Measurements from ENCODE around the gene DIAPH2.

Gene DIAPH2

GRCh38 chrX:97211070-97211469 is 526.4 kb downstream of the DIAPH2 start:
- no peak for DNase-seq

DNA sequence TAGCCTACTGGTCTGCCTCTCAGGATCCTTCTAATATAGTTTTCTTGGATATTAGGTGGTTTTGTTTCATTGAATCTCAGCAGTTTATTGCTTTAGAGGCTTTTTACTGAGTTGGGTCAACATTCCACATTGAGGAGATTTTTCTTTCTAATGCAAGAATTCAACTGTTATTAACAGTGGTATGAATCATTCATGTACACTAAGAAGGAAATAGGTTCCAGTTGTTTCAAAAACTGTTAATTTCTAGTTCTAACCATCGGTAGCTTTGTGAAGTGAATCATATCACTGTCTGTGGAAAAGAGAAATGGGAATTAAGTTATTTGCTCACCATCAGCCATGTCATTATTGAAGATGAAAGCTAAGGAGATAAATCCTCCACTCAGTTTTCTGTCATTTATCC is 530.5 kb downstream of the DIAPH2 start:
- no peak for DNase-seq

DNA sequence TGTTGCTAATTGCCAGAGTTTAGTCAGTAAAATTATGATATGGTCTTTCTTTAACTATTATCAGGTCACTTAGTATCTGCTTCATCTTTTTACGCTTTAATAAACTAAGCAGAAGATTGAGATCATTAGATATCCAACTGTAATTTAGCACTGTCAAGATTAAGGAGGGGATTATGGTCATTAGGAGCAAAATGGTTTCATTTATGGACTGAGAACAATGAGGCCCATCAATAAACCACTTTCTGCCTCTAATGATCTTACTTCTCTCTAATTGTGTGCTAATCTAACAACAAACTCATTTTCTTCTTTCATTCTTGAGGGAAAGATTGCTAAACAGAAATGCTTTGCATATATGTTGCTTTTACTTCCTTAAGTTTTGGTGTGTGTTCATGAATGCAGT is 539.5 kb downstream of the DIAPH2 start:
- no peak for DNase-seq

DNA sequence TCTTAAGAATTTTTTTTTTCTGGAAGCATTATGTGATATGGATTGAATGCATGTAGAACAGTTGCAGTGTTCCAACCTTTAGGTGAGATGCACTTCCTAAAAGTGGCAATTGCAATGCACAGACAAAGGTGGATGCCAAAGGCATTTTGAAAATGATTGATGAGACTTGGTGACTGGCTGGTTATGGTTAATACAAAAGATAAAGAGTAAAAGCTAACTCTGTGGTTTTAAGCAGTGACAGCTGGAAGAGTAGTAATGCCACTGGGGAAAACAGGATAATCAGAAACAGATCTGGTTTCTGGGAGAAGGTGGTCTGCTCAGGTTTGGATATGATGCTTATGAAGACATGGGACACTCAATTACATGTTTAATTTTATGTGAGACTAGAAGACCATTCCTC is 544.7 kb downstream of the DIAPH2 start:
- DNase-seq: no peak

DNA sequence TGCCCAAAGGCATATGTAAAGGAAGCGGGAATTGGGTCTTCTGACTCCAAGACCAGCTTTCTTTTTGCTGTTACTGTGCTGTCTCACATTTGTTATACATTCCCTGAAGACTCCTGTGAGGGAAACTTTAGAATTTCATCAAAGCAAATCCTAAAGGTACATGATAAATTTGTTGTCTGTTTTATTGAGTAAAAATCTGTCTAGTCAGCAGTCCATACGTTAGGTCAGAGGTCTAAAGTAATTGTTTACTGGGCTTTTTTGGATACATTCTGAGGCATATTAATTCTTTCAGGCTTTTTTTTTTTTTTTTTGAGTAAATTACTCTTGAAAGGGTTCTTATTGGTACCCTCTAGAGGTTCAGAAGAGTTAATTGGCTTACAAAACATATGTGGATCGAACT is 546.3 kb downstream of the DIAPH2 start:
- no peak for DNase-seq

DNA sequence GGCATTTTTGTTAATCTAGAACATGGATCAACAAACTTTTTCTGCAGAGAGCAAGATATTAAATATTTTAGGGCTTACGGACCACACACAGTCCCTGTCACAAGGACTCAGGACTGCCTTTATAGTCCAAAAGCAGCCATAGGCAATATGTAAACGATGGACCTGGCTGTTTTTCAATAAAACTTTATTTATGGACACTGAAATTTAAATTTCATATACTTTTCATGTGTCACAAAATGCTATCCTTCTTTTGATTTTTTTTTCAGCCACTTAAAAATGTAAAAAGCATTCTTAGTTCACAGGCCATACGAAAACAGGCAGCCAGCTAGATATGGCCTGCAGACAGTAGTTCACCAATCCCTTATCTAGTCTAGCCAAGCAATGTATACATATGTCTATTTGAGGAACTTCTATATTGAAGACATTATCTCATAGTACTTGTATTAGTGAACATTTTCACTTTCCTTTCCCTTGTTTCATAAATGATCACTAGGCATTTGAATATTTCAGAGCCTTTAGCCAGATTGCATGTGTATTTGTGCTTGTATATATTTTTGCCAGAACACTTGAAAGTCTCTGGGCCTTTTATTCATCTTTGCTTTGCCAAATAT is 549.9 kb downstream of the DIAPH2 start:
- DNase-seq: no peak

DNA sequence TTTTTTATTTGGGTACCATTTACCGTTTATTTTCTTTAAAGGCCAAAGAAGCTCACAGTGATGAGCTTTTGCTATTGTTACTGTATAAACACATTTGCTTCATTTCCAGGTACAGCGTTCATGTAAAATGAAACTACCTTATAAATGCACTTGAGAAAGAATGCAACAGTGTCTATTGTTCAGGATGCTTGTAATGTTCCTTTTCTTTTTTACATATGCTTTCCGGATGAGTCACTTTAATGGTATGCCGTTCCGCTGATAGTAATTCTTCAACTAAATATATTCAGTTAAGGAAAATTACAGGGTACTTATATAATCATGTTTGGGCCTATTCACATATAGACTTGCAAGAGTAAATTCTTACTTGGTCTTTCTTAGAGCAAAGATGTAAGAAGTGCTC is 554.0 kb downstream of the DIAPH2 start:
- DNase-seq: no peak

DNA sequence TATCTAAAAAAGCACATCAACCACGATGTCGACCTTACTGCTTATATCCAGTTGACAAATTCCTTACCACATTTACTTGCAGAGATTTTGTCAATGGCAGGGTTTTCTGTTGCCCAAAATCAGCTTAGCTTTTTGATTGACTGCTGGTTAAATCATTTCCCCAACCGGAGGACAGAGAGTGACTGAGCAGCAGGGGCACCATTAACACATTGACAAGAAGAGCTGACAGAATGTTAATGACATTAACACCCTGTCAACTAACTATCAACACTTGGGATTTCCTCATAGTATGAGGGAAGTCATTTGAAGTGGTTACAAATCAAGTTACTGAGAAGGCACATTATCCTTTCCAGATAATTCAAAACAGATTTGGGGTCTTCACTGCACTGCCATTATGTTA is 567.5 kb downstream of the DIAPH2 start:
- no peak for DNase-seq

GRCh38 chrX:97260679-97261078 is 576.0 kb downstream of the DIAPH2 start:
- DNase-seq: no peak

GRCh38 chrX:97266406-97267121 is 581.9 kb downstream of the DIAPH2 start:
- no peak for DNase-seq

- no peak for DNase-seq
Measured at GRCh38 chrX:97267396-97268181, 582.9 kb downstream of the DIAPH2 start.

DNA sequence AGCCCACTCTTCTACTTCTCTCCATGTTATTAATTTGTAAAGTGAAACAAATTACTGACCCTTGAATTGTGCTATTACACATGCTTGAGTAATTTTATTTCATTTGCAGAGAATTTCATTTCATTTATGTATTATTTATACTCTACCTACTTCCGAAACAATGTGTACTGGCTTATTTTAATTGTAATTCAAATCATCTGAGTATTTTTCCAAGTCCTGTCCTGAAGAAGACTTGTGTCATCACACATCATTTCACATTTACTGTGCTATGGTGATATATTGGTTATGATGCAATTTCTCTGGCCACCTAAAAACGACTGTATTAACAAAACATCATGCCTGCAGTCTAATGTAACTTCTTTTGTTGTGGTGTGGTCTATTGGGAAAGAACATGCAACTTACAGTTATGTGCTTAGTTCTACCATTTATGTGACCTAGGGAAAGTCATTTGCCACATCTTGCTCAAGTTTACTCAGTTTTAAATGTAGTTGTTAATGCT is 583.6 kb downstream of the DIAPH2 start:
- no peak for DNase-seq

- no peak for DNase-seq
Measured at GRCh38 chrX:97284531-97284930, 599.9 kb downstream of the DIAPH2 start.

DNA sequence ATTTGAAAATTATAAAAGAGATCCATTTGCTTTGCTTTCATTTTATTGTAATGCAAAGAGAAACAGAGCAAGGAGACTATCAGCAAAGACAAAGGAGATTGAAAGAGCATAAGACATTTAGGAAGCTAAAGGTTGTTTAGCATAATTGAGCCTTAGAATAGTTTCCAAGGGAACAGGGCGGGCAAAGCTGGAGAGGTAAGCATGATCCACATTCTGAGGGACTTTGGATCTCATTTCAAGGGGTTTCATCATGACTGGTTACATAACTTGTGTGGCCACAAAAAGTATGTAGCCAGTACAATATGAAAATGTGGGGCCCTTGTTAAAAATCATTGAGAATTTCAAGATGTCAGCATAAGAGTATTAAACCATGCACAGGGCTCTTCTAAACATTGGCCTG is 605.6 kb downstream of the DIAPH2 start:
- DNase-seq: no peak

DNA sequence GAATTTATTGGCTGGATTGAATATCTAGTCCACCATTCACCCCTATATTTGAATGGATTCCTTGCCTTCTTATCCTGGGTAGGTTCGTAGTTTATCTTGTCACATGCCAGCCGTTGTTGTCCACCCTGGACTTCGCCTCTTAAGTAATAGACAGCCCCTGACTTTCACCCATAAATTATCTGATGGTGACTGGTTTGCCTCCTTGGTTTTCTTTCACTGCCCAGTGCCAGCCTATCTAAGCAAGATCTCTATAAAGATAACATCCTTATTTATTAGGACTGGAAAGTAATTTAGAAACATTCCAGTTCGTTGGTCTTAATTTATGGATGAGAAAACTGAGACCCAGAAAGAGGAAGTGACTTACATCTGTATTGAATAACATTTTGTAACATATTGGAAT is 609.4 kb downstream of the DIAPH2 start:
- no peak for DNase-seq

DNA sequence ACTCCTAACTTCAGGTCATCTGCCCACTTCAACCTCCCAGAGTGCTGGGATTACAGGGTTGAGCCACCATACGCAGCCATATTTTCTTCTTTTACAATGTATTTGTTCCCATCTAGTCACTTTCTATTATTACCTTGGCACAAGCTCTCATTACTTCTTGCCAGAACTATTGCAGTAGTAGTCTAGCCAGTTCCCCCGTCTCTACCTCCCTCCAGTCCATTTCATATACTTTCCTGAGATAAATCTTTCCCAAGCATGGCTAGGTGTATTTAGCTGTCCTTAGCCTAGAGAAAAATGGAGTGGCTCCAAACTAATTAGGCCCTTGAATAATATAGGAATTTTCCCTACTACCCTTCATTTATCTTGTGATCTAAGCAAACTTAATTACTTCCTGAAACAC is 611.3 kb downstream of the DIAPH2 start:
- no peak for DNase-seq

GRCh38 chrX:97306771-97307470 is 622.3 kb downstream of the DIAPH2 start:
- no peak for DNase-seq

DNA sequence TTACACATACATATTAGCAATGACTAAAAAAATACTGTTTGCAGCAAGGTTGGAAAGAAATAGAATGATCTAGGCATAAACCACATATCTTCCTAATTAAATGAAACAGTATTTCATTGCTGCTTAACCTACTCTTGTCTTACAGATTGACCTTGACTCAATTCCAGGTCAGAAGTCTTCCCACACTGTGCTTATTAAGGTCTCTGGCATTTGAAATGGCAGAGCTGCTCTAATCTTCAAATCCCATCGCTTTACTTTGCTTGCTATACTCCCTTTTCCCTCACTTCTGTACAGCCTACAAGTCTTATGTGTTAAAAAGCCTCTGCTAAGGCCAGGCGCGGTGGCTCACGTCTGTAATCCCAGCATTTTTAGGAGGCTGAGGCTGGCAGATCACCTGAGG is 623.5 kb downstream of the DIAPH2 start:
- no peak for DNase-seq

- DNase-seq: no peak
Measured at GRCh38 chrX:97309487-97310116, 625.0 kb downstream of the DIAPH2 start.

DNA sequence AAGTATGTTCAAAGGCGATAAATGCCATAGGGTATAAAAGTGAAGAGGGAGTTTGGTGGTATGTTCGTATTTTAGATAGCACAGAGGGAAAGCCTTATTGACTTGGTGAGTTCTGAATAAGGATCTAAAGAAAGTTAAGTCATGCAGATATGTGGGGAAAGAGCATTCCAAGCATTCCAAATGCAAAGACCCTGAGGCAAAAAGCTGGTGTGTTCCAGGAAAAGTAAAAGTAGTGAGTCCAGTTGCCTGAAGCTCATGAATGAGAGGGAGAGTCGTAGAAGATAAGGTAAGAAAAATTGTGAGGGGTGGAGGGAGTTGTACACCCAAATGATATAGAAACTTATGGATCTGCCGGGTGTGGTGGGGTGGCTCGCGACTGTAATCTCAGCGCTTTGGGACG is 625.7 kb downstream of the DIAPH2 start:
- DNase-seq: no peak

- no peak for DNase-seq
Measured at GRCh38 chrX:97311066-97311778, 626.6 kb downstream of the DIAPH2 start.

DNA sequence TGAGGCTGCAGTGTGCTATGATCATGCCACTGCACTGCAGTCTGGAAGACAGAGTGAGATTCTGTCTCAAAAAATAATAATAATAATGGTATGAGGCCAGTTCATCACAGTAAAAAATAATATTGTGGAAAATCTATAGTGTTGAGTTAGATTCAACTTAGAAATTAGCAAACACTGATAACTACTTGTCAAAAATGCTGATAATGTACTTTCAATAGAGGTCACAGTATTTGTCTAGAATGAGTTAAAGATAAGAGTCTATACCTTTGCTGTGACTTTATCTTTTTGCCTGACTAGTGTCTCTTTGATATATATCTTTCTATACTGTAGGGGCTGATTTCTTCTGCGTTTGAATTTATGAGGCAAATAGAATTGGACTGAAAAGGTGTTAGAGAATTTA is 629.7 kb downstream of the DIAPH2 start:
- no peak for DNase-seq
